GM18867 (cell line): ENCODE measurements around the gene ABCA4.
A peak's percentile ranks its signal among the peaks of the same experiment; 100 is the strongest.

Experiments
- ATAC-seq: cut with Tn5 transposase; IDR thresholded peaks from one replicate; pipeline ENCODE4 v1.9.1; 2021; ENCODE audit warnings: mild to moderate bottlenecking, moderate library complexity; ENCODE audit not compliant: unreplicated experiment

The ABCA4 gene

GRCh38 chr1:94029130-94029993 is 91.6 kb downstream of the ABCA4 start:
- ATAC-seq, result no peak

- ATAC-seq, result no peak
Measured at GRCh38 chr1:94027721-94028515, 93.0 kb downstream of the ABCA4 start.

GRCh38 chr1:94026619-94027380 is 94.1 kb downstream of the ABCA4 start:
- no peak for ATAC-seq

- ATAC-seq, result peak; percentile 40
Measured at GRCh38 chr1:94025383-94026340, 95.3 kb downstream of the ABCA4 start.

GRCh38 chr1:94024104-94024792 is 96.7 kb downstream of the ABCA4 start:
- no peak for ATAC-seq

- ATAC-seq, result no peak
Measured at GRCh38 chr1:94022471-94023189, 98.3 kb downstream of the ABCA4 start.

- ATAC-seq, result no peak
Measured at GRCh38 chr1:94020764-94021579, 100.0 kb downstream of the ABCA4 start.

- no peak for ATAC-seq
Measured at GRCh38 chr1:94019327-94019726, 101.6 kb downstream of the ABCA4 start.

- no peak for ATAC-seq
Measured at GRCh38 chr1:94017155-94017829, 103.7 kb downstream of the ABCA4 start.

- ATAC-seq, result no peak
Measured at GRCh38 chr1:94015489-94015817, 105.5 kb downstream of the ABCA4 start.

GRCh38 chr1:94014635-94015488 is 106.1 kb downstream of the ABCA4 start:
- no peak for ATAC-seq

GRCh38 chr1:94014087-94014486 is 106.9 kb downstream of the ABCA4 start:
- no peak for ATAC-seq

- no peak for ATAC-seq
Measured at GRCh38 chr1:94013367-94013878, 107.5 kb downstream of the ABCA4 start.

- ATAC-seq, result no peak
Measured at GRCh38 chr1:94012708-94013366, 108.1 kb downstream of the ABCA4 start.

GRCh38 chr1:94011709-94012595 is 109.0 kb downstream of the ABCA4 start:
- no peak for ATAC-seq
